IPS-20b (cell line): ENCODE data around the gene RDH12.

ENCODE experiments used
- H3K27ac ChIP-seq: one replicate; pipeline ENCODE4 v1.5.1; 2013; ENCODE audit warnings: low read length
- H3K27me3 ChIP-seq: 2 replicates; pipeline ENCODE4 v1.6.1; 2013; ENCODE audit warnings: mild to moderate bottlenecking, low read length, inconsistent platforms; ENCODE audit not compliant: insufficient read depth
- H3K36me3 ChIP-seq: 2 replicates; pipeline ENCODE4 v1.6.1; 2013; ENCODE audit warnings: low read depth, mild to moderate bottlenecking, inconsistent platforms, low read length, moderate library complexity; ENCODE audit not compliant: insufficient read depth
- H3K4me1 ChIP-seq: 2 replicates; pipeline ENCODE4 v1.6.1; 2013; ENCODE audit warnings: mild to moderate bottlenecking, control low read depth, inconsistent platforms, low read length, moderate library complexity; ENCODE audit not compliant: insufficient read depth
- H3K4me3 ChIP-seq: 2 replicates; pipeline ENCODE4 v1.5.1; 2013; ENCODE audit warnings: mild to moderate bottlenecking, low read length, inconsistent platforms
- H3K9ac ChIP-seq: 2 replicates; pipeline ENCODE4 v1.6.1; 2013; ENCODE audit warnings: low read depth, mild to moderate bottlenecking, inconsistent platforms, low read length, moderate library complexity
- H3K9me3 ChIP-seq: 2 replicates; pipeline ENCODE4 v1.6.1; 2013; ENCODE audit warnings: mild to moderate bottlenecking, low read depth, low read length, inconsistent platforms; ENCODE audit not compliant: insufficient read depth

RDH12 gene

DNA sequence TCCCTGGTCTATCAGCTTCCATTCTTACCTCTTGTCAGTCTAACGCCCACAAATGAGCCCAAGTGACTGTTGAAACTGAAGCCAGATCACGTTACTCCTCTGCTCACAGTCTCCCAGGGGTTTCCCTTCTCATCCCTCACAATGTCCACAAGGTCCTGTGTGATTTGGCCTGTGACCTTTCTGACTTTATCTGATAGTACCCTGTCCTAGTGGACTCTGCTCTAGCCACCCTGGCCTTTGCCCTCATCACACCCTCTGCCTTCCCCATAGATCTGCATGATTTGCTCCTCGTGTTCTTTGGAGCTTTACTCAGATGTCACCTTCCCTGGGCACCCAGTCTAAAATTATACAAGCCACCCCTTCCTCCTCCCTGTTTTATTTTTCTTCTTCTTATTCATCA lies 55.5 kb downstream of the RDH12 start:
- no peaks in the 10 kb centered on the region for H3K4me1 ChIP-seq

DNA sequence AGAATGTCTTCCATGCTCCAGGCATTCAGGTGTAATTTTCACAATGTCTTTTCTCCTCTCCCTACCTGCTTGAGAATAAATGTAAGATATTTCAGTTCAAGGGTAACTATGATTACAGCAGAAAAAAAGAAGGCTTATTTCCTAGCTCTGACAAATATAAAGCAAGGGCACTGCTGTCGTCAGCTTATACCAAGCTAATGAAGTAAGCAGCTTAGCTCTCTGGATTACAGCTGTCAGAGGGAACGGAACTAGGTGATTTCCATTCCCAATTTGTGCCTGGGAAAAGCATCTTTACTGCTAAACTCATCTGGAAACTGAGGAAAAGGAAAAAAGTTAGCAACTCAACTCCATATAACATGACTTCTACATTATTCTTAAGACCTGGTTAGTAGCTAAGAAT lies 58.2 kb downstream of the RDH12 start:
- peaks cover 78% of the 10 kb centered on the region for H3K36me3 ChIP-seq
- no peaks in the 10 kb centered on the region for H3K4me1 ChIP-seq
- no peaks in the 10 kb centered on the region for H3K27me3 ChIP-seq
- no peak overlapping the region for H3K9ac ChIP-seq
- no peak overlapping the region for H3K27ac ChIP-seq
- no peak overlapping the region for H3K4me3 ChIP-seq
- H3K9me3 ChIP-seq = no peaks in the 10 kb centered on the region

More for the DNA sequence above, 55.5 kb downstream of the RDH12 start:
- Histone ChIP-seq H3K9ac (no peak overlapping the region), H3K27me3 (no peaks in the 10 kb centered on the region), H3K9me3 (no peaks in the 10 kb centered on the region), H3K27ac (no peak overlapping the region), H3K36me3 (peaks cover 78% of the 10 kb centered on the region), H3K4me3 (no peak overlapping the region)

DNA sequence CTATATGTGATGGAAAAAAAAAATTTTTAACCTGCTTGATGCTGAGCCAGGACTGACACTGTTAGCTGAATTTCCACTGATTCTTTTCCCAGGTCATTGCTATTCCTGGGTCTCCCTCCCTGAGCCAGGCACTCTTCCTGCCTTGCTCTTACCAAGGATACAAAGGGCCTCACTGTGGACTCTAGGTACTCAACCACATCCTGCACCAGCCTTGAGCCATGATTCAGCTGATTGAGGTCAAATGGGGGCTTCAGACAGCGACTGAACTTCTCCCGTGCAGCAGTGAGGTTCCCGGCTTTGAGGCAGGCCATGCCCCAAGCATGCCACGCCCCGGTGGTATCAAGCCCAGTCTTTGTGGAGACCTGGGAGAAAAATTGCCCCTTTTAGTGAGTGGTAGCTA lies 60.4 kb downstream of the RDH12 start:
- Histone ChIP-seq H3K27me3 (no peaks in the 10 kb centered on the region), H3K9ac (no peak overlapping the region), H3K27ac (no peak overlapping the region), H3K4me3 (no peak overlapping the region), H3K4me1 (no peaks in the 10 kb centered on the region), H3K36me3 (peaks cover 83% of the 10 kb centered on the region), H3K9me3 (no peaks in the 10 kb centered on the region)

DNA sequence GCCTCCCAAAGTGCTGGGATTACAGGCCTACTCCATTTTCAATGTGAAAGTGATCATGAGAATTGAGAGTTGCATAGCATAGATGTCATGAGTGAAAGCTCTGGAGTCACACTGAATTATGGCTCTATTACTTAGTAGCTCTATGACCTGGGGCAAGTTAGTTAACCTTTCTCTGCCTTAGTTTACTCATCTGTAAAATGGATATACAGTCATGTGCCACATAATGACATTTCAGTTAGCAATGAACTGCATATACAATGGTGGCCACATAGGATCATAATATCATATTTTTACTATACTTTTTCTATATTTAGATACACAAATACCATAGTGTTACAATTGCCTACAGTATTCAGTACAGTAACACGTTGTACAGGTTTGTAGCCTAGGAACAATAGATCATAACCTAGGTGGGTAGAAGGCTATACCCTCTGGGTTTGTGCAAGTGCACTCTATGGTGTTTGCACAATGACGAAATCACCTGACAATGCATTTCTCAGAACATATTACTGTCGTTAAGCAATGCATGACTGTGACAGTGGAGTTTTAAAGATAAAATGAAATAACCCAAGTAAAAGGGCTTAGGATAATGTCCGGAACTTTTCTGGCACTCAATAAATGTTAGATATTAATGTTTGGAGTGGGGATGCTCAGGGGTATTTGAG lies 61.6 kb downstream of the RDH12 start:
- no peaks in the 10 kb centered on the region for H3K27me3 ChIP-seq
- H3K9me3 ChIP-seq = no peaks in the 10 kb centered on the region
- H3K27ac ChIP-seq = no peak overlapping the region
- no peaks in the 10 kb centered on the region for H3K4me1 ChIP-seq
- H3K36me3 ChIP-seq = peaks cover 88% of the 10 kb centered on the region
- no peak overlapping the region for H3K4me3 ChIP-seq
- H3K9ac ChIP-seq = no peak overlapping the region

DNA sequence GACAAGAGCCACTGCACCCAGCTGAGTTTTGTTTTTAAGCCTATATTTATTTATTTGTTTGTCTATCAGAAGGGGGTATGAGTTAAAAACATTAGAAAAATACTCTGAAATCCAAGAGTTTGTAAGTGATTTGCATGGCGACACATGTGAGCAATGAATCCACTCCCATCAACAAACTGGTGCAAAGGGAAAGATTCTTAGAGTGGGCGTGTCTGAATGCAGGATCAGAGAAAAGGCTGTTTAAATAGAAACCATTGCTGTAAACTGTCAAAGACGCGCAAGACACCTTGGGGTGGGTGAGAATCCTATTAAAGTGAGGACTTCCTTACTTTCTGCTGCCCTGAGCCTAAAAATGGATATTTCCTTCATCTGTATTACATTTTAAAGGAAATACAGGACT lies 62.8 kb downstream of the RDH12 start:
- no peaks in the 10 kb centered on the region for H3K4me1 ChIP-seq
- no peaks in the 10 kb centered on the region for H3K9me3 ChIP-seq
- H3K9ac ChIP-seq = no peak overlapping the region
- H3K27ac ChIP-seq = no peak overlapping the region
- H3K4me3 ChIP-seq = no peak overlapping the region
- no peaks in the 10 kb centered on the region for H3K27me3 ChIP-seq
- peaks cover 99% of the 10 kb centered on the region for H3K36me3 ChIP-seq

DNA sequence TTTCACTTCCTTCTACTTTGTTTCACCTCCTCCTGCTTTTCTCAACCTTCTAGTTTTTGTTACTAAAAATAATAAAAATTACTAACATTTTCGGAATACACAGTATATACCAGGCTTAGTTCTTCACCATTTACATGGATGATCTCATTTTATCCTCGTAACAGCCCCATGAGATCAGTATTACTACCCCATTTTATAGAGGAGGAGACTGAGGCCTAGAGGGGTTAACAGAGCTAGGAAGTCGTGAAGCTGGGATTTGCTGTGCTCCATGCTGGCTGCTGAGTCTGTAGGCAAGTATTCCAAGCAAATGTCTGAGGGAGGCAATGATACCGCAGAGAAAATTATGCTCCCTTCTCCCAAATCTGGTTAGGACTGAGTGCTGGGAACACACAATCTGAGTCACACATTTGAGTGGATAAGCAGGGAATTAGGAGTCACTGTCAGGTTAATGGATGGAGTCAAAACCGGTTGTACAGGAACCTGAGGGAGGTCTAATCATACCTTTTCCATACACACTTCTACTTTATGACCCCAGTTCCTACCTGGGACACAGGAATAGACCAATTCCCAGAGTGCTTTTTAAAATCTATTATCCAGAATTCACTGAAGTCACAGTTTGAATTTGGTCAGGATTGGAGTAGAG lies 63.6 kb downstream of the RDH12 start:
- Histone ChIP-seq H3K9me3 (no peaks in the 10 kb centered on the region), H3K27ac (no peak overlapping the region), H3K4me3 (no peak overlapping the region), H3K4me1 (no peaks in the 10 kb centered on the region), H3K36me3 (peaks cover 99% of the 10 kb centered on the region), H3K27me3 (no peaks in the 10 kb centered on the region), H3K9ac (no peak overlapping the region)

DNA sequence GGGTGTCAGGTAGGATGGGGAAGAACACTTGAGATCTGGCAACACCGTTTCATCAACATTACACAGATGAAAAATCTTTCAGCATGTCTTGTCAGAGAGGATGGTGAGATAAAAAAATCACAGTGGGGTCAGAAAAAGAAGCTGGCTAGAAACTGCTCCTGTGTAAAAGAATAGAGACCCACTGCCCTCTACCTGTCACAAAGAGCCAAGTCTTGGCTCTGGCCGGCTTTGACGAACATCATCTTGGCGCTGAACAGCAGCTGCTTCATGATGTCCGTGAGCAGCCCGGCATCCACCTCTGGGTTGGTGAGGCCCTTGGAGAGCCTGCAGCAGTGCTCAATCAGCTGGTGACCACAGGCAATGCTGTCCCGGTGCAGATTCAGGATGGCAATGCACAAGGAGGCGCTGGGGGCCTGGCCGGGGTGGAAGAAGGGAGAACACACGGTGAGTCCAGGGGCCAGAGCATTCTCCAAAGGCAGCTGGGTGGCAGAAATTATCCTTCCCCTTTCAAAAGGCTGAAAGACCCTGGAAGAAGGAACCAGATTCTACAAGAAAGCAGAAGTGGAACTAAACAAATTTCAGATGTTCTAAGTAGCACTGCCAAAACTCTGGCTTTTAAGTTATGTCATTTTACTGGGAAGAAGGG lies 64.5 kb downstream of the RDH12 start:
- no peak overlapping the region for H3K27ac ChIP-seq
- H3K36me3 ChIP-seq = peaks cover 99% of the 10 kb centered on the region
- no peaks in the 10 kb centered on the region for H3K4me1 ChIP-seq
- H3K4me3 ChIP-seq = no peak overlapping the region
- H3K9ac ChIP-seq = no peak overlapping the region
- no peaks in the 10 kb centered on the region for H3K27me3 ChIP-seq
- no peaks in the 10 kb centered on the region for H3K9me3 ChIP-seq

DNA sequence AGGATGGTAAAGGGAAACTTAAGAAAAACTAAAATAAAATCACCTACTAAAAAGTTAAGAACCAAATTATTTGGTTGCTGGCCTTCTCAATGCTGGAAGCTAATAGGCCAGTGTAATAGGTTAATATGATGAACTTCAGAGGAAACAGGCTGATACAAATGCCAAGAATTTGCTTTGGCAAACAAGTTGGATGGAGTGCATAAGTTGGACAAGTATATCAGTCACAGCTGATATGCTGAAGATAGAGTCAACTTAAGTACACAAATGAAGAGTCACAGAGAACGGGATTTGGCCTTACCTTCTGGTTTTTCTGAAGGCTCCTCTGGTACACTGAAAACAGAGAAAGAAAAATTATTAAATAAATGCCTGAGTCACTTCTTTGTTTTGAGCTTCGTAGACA lies 66.5 kb downstream of the RDH12 start:
- Histone ChIP-seq H3K27ac (no peak overlapping the region), H3K4me1 (no peaks in the 10 kb centered on the region), H3K9me3 (no peaks in the 10 kb centered on the region), H3K36me3 (peaks cover 99% of the 10 kb centered on the region), H3K4me3 (no peak overlapping the region), H3K9ac (no peak overlapping the region), H3K27me3 (no peaks in the 10 kb centered on the region)

DNA sequence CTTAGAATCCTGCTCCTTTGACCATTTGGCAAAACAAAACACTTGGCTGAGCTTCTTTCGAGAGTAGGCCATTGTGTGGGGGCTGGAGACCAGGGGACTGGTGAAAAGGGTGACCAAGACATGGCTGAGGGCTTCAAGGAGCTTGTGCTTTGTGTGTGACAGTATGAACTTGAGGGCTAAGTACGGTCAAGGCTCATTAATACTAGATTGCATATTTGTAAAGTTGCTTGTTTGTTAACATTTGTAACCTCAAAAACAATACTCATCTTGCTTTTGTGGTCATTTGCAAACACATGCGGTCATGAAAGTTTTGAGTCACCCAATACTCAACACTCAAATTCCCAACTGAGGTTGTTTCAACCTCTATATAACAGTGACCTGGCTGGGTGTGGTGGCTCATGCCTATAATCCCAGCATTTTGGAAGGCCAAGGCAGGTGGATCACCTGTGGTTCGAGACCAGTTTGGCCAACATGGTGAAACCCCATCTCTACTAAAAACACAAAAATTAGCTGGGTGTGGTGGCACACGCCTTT lies 72.2 kb downstream of the RDH12 start:
- Histone ChIP-seq H3K4me1 (no peaks in the 10 kb centered on the region), H3K4me3 (no peak overlapping the region), H3K27me3 (no peaks in the 10 kb centered on the region), H3K9me3 (no peaks in the 10 kb centered on the region), H3K27ac (no peak overlapping the region), H3K9ac (no peak overlapping the region), H3K36me3 (peaks cover 100% of the 10 kb centered on the region)

DNA sequence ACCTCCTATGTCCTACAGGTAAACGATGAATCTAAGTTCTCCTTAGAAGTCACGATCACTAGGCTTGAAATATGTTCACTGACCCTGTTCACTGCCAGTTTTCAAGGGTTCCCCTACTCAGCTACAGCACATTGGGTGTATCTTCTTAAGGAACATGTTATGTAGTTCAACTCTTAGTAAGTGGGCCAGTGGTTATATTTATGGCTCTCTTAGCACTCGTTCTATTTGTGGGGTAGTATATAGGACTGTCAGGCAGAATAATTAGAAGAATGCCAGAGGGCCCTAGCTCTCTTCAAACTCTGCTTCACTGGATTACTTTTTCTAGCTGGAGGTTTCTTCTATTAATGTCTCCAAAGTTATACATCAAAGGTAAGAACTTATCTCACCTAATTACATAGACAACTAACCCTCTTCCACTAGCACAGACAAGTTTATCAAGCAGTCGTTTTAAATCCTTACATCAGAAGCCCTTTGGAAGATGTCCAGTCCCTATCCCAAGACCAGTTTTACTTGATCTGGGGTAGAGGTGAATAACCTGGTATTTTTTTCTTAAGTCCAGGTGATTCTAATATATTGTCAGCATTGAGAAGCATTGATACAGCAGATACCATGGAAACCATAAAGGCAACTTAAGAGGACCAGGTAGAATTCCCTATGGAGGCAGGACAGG lies 75.1 kb downstream of the RDH12 start:
- no peaks in the 10 kb centered on the region for H3K9me3 ChIP-seq
- no peak overlapping the region for H3K9ac ChIP-seq
- no peak overlapping the region for H3K27ac ChIP-seq
- no peaks in the 10 kb centered on the region for H3K4me1 ChIP-seq
- no peak overlapping the region for H3K4me3 ChIP-seq
- peaks cover 99% of the 10 kb centered on the region for H3K36me3 ChIP-seq
- no peaks in the 10 kb centered on the region for H3K27me3 ChIP-seq

DNA sequence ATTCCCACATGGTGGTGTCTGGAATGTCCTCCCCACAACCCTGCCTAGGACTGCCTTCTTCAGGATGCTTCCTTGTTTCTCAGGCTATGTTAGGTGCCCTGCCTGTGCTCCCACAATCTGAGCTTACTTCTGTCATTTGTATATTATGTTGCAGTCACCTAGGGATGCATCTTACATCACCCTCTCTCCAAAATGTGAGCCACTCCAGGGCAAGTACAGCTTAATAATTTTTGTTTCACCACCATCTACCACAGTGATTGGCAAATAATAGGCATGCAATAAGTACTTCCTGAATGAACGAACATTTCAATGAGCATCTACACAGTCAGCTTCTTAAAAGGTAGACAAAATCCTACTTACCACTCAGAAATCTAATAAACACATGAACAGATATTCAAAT lies 77.1 kb downstream of the RDH12 start:
- Histone ChIP-seq H3K4me1 (no peaks in the 10 kb centered on the region), H3K27ac (no peak overlapping the region), H3K9ac (no peak overlapping the region), H3K9me3 (no peaks in the 10 kb centered on the region), H3K27me3 (no peaks in the 10 kb centered on the region), H3K36me3 (peaks cover 99% of the 10 kb centered on the region), H3K4me3 (no peak overlapping the region)
